HG03097 (cell line): ENCODE data around the gene CGNL1.

ENCODE experiments used
- ATAC-seq: cut with Tn5 transposase; IDR thresholded peaks from one replicate; pipeline ENCODE4 v1.9.1; 2021; ENCODE audit not compliant: unreplicated experiment, low FRiP score

CGNL1 gene

DNA sequence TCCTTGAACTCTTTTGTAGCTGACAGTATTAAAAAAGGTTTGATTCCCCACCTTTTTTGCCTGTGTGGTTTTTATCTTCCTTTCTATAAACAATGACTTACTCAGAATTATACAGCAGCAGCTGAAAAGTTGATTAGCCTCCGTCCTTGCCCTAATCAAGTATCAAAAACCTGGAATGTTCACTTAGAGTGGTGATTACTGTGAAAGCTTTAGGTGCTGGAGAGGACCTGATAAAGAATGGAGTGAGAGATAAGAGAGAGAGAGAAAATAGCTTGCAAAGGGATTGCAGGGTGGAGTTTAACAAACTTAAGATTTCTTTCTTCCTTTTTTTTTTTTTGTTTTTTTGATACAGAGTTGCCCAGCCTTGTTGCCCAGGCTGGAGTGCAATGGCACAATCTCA is 6.7 kb downstream of the CGNL1 start:
- ATAC-seq, result no peak

DNA sequence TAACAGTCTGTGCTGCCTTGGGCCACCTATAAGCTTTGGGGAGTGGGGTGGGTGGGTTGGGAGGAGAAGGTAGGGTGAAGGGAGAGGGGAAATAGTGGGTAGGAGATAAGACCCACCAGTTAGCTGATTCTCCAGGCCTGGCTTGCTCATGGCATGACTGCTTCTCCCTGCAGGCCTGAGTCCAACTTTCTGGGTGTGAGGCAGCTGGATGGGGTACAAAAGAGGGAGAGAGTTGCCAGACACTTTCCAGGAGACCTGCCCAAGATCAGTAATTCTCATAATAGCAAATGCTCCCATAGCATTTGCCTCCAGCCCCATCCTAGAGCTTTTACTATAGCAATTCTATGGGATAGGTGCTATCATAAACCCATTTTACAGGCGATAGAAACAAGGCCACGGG is 7.7 kb downstream of the CGNL1 start:
- ATAC-seq, result no peak

DNA sequence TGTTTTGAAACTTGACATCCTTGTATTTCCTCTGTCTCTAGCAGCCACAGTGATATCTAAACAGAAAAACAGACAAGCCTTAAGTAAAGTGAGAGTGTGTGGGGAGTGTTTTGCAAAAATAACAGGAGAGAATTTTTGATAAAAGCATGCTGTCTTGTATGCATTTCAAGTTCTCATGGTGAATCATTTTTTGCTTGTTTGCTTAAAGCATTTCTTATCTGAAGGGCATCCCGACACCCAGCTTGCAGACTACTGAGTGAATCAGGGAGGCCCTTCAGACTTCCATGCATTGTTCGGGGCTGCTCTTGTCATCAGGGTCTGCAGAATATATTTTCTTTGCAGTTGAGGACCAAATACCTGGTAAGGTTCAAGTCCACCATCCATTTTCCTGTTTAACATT is 8.5 kb downstream of the CGNL1 start:
- no peak for ATAC-seq

DNA sequence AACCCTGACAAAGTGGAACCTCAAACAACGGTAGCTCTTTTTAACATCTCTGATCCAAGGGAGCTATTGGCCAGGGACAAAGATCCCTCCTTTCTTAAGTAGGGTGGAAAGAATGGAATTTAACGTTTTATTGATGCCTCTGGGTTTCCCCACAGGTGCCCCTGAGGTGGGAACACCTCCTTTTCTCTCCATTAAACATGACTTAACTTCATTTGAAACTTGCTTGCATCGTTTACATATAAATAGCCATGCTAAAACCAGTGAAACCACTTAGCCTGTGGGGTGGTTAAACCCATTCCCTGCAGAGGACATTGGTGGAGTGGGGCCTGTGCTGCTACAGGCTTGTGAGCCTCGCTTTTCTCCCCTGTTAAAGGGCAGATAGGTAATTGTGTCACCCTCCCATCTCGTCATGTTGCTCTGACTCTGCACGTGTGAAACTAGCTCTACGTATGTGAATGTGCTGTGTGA is 9.7 kb downstream of the CGNL1 start:
- no peak for ATAC-seq

DNA sequence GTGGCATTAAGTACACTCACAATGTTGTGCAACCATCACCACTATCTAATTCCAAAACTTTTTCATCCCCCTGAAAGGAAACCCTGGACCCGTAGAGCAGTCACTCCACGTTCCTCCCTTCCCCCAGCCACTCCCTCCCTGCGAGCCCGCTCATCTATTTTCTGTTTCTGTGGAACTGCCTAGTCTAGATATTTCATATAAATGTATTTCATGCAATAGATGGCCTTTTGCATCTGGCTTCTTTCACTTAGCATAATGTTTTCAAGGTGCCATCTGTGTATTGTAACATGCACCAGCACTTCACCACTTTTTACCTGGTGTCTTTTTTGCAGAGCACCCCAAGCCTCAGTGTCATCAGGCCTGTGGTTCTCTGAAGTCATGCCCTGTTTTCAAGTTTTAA is 10.7 kb downstream of the CGNL1 start:
- ATAC-seq, result no peak

DNA sequence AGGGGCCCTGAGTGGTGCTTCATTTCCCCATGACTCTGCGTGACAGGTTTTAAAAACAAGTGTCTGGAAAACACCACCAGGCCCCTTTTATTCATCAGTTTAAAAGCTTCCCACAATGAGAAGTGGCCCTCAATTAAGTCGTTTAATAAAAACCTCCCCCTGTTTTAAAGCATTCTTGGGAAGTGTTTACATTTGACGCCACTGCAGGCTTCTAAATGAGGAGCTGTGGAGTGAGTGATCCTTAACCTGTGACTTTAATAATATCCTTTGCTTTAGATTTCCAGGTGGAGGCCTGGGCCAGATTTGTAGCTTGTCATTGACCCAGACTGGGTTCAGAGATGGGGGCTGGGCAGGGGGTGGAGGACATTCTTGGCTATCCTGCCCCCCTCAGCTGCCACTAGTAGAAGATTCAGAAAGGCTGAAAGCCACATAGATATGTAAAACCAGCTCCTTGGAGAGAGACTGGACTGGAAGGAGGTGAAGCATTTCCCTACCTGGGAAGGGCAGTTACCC is 11.3 kb downstream of the CGNL1 start:
- ATAC-seq, result no peak

DNA sequence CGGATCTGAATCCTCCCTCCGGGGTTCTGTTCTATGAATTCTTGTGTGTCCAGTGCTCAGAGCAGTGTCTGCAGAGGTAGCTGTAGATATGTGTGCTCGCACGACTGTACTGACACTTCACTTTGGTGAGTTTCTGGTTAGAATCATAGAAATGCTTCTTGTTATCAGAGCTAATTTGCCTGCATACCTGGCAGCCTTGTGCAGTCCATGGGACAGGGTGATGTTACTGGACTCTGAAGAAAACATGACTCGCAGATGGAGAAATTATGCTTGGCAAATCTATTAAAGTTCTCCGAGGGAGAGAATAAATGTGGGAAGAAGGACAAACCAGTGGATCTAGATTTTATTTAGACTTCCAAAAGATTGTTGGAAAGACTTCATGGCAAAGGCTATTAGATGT is 12.2 kb downstream of the CGNL1 start:
- ATAC-seq, result no peak

DNA sequence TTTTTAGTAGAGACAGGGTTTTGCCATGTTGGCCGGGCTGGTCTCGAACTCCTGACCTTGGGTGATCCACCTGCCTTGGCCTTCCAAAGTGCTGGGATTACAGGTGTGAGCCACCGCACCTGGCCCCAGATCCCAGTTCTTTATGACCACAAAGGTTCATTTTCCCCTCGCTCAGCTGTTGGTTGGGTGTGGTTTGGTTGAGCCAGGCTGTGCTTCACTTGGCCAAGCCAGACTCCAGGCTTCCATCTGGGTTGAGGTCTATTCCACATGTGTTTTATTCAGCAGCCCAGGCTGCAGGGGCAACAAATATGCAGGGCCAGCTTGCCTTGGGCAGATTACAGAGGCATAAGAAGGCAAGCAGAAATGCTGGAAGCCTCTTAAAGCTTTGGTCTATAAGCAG is 13.7 kb downstream of the CGNL1 start:
- ATAC-seq, result no peak

DNA sequence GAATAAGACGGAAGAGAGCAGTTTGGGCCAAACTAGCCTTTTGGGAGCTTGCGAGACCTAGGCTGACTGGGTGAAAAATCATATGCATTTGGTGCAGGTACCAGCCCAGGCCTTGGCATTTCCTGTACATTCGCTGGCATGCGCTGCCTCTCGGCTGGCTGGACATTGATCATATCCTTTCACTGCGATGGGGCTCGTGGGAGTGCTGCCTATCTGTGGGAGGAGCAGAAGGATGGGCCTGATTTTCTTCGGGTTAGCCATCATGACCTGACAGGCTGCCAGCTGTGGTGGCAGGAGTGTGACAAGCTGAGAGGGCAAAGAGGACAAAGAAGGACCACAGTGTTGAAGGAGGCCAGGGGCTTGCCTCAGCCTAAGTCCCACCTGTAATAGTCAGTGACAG is 14.3 kb downstream of the CGNL1 start:
- ATAC-seq, result no peak

DNA sequence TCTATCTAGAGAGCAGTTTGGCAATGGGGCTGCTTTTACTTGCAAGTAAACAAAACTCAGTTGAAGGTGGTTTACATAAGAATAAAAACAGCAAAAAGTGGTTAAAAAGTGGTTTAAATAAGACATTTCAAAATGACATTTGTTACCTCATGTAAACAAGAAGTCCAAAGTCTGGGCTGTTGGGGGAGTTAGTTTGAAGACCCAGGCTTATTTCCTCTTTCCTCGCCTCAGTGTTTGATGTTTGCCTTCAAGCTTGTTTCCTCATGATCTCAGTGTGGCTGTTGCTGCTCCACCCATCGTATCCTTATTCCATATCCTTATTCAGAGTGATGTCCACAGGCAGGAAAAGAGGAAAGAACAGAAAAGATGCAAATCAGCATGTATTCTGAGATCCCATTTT is 15.2 kb downstream of the CGNL1 start:
- no peak for ATAC-seq

DNA sequence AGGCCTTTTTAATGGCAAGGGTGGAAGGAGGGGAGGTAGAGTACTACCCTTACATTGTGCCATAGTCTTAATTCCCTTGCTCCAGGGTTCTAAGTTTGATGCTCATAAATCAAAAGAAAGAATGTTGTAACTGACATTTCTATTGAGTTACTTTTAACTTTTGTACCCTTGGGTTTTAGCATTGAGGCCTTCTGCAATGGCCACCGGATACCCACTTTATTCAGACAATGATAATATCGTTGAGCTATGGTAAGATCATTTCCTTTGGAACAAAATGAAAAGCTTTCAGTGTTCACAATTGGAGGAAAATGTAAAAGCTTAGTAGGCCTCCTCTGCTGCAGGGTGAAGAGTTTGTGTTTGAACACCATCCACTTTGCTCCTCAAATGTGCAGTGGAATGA is 16.8 kb downstream of the CGNL1 start:
- no peak for ATAC-seq

DNA sequence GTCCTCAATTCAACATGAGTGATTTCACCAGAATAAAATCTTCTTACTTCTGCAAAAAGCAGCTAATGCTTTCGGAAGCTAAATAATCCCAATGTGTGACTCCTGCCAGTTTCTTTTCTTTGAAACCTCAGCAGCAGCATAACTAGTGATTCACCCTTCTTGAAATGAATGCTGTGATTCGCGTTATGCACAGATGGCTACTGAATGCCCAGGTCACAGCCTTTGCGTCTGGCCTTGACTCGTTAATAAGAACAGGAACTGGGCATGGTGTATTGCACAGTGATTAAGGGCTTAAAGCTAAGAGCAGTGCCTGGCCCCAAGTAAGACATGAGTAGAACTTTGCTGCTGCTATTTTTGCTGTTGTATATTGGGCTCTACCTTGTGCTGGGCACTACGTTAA is 19.0 kb downstream of the CGNL1 start:
- no peak for ATAC-seq

DNA sequence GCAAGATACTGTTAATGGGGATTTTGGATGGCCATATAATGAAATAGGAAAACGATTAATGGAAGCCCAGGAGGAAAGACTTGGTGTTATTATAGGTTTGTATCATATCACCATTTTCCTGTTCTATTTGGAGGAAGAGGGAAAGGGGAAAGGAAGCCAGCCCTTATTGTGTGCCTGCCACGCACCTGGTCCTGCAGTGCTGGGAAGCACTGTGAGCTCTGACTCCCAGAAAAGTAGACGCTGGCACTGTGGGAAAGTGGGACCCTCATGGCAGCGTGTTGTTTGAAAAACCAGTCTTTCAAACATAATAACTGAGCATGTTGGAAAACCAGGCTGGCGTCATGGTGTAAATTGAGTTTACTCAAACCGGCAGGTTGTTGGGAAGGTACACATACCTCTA is 22.0 kb downstream of the CGNL1 start:
- ATAC-seq, result no peak

DNA sequence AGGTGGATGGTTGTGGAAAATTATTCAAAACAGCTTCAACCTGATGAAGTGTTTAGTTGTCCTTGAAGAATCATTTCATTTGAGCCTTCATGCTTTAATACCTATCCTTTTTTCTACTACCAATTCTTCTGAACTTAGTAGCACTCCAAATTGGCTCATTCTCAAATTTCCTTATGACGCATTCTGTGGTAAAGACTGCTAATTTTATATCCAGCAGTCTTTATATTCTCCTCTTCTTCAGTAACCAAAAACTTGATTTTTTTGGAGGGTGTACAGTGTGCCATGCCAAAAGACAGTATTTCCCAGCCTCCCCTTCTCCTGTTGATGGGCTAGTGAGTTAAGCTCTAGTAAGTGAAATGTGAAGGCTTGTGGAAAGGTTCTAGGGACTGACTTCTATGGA is 25.2 kb downstream of the CGNL1 start:
- ATAC-seq, result no peak

DNA sequence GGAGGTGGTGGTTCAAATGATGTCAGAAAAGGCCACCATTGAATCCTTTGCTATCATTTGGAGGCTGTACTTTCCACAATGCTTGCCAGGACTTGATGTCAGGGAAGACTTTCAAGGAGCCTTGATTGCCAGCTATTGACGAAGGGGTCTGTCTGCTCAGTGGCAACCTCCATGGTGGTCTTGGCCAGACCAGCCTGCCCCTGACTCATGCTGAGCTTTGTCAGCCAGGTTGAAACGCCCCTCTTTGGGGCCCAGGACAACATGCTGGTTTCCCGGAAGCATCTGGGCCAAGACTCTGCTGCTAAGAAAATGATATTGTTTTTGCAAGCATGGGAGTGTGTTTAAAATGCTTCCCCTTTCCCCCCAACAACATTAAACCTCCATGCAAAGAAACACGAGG is 26.7 kb downstream of the CGNL1 start:
- no peak for ATAC-seq

DNA sequence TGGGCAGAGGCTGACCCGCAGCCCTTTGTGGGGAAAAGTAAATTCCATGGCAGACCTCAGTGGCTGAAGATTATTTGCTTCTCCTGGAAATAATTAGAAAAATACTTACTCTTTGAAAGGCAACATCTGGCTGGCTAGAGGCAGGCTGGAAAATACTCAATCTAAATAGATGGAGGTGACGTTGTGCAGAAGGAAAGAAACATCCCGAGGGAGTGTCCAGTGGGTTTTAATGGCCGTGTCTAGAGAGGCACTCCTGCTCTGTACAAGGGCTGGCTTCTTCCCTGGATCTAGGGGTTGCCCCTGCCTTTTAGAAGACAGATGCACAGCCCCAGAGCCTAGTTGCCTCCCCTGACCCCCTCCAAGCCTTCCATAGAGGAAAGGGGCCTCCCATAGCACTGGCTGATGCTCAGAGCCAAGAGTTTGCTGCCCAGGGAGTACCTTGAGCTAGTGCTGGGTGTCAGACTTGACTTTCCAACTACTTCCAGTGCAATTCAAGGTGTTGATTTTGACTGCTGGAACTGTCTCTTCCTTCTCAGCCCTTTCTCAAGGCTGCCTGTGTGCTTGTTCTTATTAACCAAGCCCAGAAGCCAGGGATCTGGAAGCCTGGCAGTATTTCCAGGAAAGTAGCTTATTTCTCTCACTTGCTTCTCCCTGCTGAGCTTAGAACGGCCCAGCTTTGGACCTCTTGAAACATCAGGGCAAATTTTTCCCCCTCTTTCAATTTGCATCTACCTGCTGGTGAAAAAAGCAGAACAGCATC is 27.4 kb downstream of the CGNL1 start:
- ATAC-seq, result no peak

DNA sequence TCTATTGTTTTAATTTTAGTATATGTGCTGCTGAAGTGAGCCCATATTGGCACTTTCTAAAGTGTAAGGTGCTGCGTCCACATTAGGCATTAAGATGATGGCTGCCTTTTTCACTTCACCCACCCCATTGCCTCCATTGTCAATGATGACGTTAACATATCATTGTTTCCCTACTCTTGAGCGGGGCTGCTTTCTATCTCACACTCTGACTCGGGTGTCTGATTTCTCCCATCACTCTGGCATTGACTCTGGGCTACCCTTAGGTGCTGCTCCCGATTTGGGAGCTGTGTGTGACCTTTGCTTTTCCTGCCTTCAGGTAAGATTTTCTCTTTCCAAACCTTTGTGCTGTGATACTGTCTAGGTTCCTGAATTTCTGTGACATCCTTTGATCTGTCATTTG is 28.8 kb downstream of the CGNL1 start:
- no peak for ATAC-seq

DNA sequence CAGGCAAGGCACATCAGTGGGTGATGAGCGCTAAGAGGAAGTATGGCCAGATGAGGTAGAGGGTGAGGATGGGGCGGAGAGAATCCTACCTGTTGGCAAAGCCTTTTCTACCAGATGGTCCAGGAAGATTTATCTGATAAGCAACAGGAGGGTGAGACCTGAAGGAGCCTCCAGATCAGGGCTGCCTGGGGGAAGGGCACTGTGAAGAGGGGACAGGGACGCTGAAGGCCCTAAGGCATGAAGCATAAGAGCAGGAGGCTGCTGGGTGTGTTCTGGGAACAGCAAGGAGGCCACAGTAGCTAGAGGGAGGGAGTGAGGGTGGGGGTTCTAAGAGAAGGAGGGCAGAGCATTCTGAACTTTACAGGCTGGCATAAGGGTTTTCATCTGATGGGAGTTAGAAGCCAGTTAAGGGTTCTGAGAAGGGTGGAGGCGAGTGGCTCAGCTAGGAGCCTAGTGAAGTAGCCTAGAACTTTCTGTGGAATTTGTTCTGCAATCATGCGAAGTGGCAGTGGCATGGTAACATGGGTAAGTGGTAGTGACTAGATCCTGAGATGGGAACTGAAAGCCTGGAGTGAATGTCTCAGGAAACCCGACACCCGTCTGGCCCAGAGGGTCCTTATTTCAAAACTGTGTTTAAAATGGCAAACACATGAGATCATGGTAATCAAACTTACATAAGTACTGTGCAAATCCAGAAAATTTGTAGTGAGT is 29.9 kb downstream of the CGNL1 start:
- ATAC-seq, result no peak

DNA sequence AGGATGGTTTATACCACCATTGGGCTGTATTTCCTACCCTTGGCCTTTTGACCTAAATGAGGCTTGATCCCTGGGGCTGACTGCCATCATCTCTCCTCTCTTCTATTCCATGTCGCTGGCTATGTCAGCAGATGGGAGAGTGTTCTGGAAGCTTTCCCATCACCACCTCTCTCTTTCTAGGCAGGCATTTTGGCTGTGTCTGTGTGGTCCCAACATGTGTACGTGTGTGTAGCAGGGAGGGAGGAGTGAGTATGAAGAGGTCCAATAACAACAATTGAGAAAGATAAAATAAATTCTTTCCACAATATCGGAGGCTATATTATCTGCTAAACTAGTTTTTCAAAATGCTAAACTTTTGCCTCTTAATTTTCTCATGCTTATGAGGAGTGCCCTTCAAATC is 34.1 kb downstream of the CGNL1 start:
- no peak for ATAC-seq

DNA sequence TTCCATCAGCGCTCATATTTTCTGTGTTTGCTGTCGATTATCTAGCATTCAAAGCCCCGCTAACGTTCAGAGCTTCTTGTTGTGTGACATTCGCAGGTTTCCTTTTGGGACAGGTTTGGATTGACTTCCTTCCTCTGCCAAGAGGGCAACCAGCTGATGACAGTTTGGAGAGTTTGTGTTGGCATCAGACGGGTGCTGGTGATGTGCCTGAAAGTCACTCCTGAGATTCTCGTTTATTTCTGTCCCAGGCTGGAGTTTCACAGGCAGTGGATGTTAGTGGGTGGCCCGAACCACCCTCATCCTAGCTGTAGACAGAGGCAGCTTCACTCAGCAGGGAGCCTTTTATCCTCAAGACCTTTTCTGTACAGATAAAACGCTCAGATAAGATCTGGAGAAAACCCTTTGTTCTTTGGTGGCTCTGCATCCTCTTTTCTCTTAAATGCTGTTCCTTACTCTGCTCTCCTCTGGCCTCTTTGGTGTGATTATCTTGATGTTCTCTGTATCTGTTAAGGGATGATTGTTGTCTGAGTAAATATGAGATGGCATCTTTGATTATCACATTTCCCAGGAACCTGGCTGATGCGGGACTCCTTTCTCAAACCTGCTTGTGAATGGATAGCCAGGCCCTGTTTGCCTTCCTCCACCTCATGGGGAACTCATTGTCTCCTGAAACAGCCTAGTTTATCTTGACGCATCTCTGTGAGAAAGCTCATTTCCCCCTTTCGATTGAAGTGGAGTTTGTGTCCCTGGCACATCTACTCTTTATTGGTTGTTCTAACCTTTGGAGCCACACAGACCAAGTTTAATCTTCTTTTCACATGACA is 35.9 kb downstream of the CGNL1 start:
- ATAC-seq, result no peak

DNA sequence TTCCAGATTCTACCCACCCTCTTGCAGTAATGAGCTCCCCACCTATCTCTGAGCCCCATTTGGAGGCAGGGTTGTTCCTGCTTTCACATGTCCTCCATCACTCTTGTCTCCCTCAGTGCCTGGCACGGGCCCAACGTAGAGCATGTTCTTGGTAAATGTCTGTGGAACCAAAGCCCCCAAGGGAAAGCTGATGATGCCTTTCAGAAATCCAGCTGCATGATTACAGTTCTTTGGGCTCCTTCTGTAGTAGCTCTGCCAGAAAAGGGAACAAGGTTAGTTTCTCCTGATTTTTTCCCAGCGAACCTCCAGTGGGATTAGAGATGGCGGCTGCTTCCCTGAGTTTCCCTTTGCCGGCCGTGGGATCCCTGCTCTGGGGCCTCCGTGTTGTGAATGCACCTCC is 39.3 kb downstream of the CGNL1 start:
- ATAC-seq, result no peak
